Stimulated activated CD4-positive, alpha-beta T cell treated with anti-CD3 and anti-CD28 coated beads, Interleukin-15, amount 100 ng/mL, for 24 hours (primary cell): Measurements from ENCODE around the gene TYW1B.
"Not testable (repeated sequence)": the region's sequence is repeated elsewhere in the genome, so short reads cannot be mapped to it uniquely, and the experiment has no call there.

Experiments
- DNase-seq: peaks from one replicate; pipeline ENCODE4 v3.0.0-alpha.2; 2020

TYW1B gene

GRCh38 chr7:72621761-72622187, 206.2 kb downstream of the TYW1B start:
- not testable (repeated sequence) for DNase-seq

GRCh38 chr7:72620923-72621322, 207.1 kb downstream of the TYW1B start:
- DNase-seq = not testable (repeated sequence)

GRCh38 chr7:72618435-72619180, 209.4 kb downstream of the TYW1B start:
- not testable (repeated sequence) for DNase-seq

GRCh38 chr7:72609761-72610160, 218.2 kb downstream of the TYW1B start:
- not testable (repeated sequence) for DNase-seq

GRCh38 chr7:72607988-72608387, 220.0 kb downstream of the TYW1B start:
- DNase-seq = not testable (repeated sequence)

- DNase-seq = not testable (repeated sequence)
Measured at GRCh38 chr7:72605863-72606431, 222.1 kb downstream of the TYW1B start.

GRCh38 chr7:72604771-72605611, 223.0 kb downstream of the TYW1B start:
- DNase-seq = not testable (repeated sequence)

GRCh38 chr7:72603476-72603875, 224.5 kb downstream of the TYW1B start:
- not testable (repeated sequence) for DNase-seq

- DNase-seq = no peak
Measured at GRCh38 chr7:72603073-72603472, 224.9 kb downstream of the TYW1B start.

GRCh38 chr7:72601683-72602082, 226.3 kb downstream of the TYW1B start:
- not testable (repeated sequence) for DNase-seq

- DNase-seq = not testable (repeated sequence)
Measured at GRCh38 chr7:72590023-72590422, 238.0 kb downstream of the TYW1B start.

- DNase-seq = not testable (repeated sequence)
Measured at GRCh38 chr7:72587267-72587666, 240.7 kb downstream of the TYW1B start.

GRCh38 chr7:72584576-72584975, 243.4 kb downstream of the TYW1B start:
- DNase-seq = not testable (repeated sequence)

- DNase-seq = not testable (repeated sequence)
Measured at GRCh38 chr7:72583620-72584361, 244.2 kb downstream of the TYW1B start.

GRCh38 chr7:72580142-72580770, 247.7 kb downstream of the TYW1B start:
- not testable (repeated sequence) for DNase-seq

- DNase-seq = no peak
Measured at GRCh38 chr7:72577107-72577506, 250.9 kb downstream of the TYW1B start.

GRCh38 chr7:72561988-72562387, 266.0 kb downstream of the TYW1B start:
- not testable (repeated sequence) for DNase-seq

- not testable (repeated sequence) for DNase-seq
Measured at GRCh38 chr7:72559546-72559945, 268.5 kb downstream of the TYW1B start.

GRCh38 chr7:72556733-72557132, 271.3 kb downstream of the TYW1B start:
- DNase-seq = not testable (repeated sequence)

- DNase-seq = not testable (repeated sequence)
Measured at GRCh38 chr7:72555238-72555637, 272.8 kb downstream of the TYW1B start.

GRCh38 chr7:72554401-72554800, 273.6 kb downstream of the TYW1B start:
- DNase-seq = not testable (repeated sequence)

- not testable (repeated sequence) for DNase-seq
Measured at GRCh38 chr7:72550454-72550853, 277.5 kb downstream of the TYW1B start.
